ENCODE data around the gene TBRG1. TPM values are rescaled to one million over a fixed set of nuclear protein-coding genes. Genes with fewer than 3 reads are reported as not detected.

TBRG1 gene
- 10 to 100 TPM; 35.2 to 54.2 (median 42.4) TPM for total RNA-seq

GRCh38 chr11:124622531-124623451 is at the start of gene TBRG1:
TBRG1 (plus strand) TSS chr11:124622864; CDS start chr11:124623084, 220 bp downstream.
- peaks cover 7 to 34% (median 9%) of the 10 kb centered on the region in 3 donors for H3K4me1 ChIP-seq
- TF ChIP-seq CTCF (IDR thresholded peaks at IDR 0.05) (peak in 2 of 4 experiments; percentile 14 to 19), POLR2AphosphoS5 (IDR thresholded peaks at IDR 0.05) (peak; percentile 96), EP300 (IDR thresholded peaks at IDR 0.05) (no peak), POLR2A (IDR thresholded peaks at IDR 0.05) (peak; percentile 82 to 87)
- peak within 1 kb of the TSS; percentile 71 to 75 for H3K4me3 ChIP-seq
- H3K27ac ChIP-seq, result peak within 1 kb of the TSS; percentile 70 to 95 (median 94)
- H3K36me3 ChIP-seq, result peaks cover 5 to 31% of the 10 kb centered on the region in 2 donors
- H3K9me3 ChIP-seq, result no peaks in the 10 kb centered on the region
- peak; percentile 97 for ATAC-seq
- H3K27me3 ChIP-seq, result no peaks in the 10 kb centered on the region
- 0% methylated on average over 4 to 9 of the region's 57 CpGs for WGBS, 2 donors (ENCODE audit: low coverage in 1 of 2)

- no peak overlapping the region for H3K4me3 ChIP-seq
- no peaks in the 10 kb centered on the region for H3K36me3 ChIP-seq
- ATAC-seq, result no peak
- no peak for TF ChIP-seq POLR2A (IDR thresholded peaks at IDR 0.05)
- TF ChIP-seq POLR2AphosphoS5 (IDR thresholded peaks at IDR 0.05), result no peak
- no peak for TF ChIP-seq EP300 (IDR thresholded peaks at IDR 0.05)
- no peak for TF ChIP-seq CTCF (IDR thresholded peaks at IDR 0.05)
- H3K27me3 ChIP-seq, result no peaks in the 10 kb centered on the region
- no peaks in the 10 kb centered on the region for H3K4me1 ChIP-seq
- peaks cover 0 to 5% (median 0%) of the 10 kb centered on the region in 3 donors for H3K9me3 ChIP-seq
- H3K27ac ChIP-seq, result no peak overlapping the region
- 65 to 70% methylated on average over 2 to 3 of the region's 6 CpGs for WGBS, 2 donors (ENCODE audit: low coverage in 1 of 2)
Measured at GRCh38 chr11:124577716-124578427, 44.8 kb upstream of the TBRG1 start.

GRCh38 chr11:124578761-124579160 is 43.9 kb upstream of the TBRG1 start:
- ATAC-seq, result no peak

GRCh38 chr11:124581817-124582216 is 40.8 kb upstream of the TBRG1 start:
- ATAC-seq, result no peak
- TF ChIP-seq CTCF (IDR thresholded peaks at IDR 0.05) (no peak), POLR2A (IDR thresholded peaks at IDR 0.05) (no peak), EP300 (IDR thresholded peaks at IDR 0.05) (no peak), POLR2AphosphoS5 (IDR thresholded peaks at IDR 0.05) (no peak)
- Histone ChIP-seq H3K4me1 (no peaks in the 10 kb centered on the region), H3K36me3 (no peaks in the 10 kb centered on the region), H3K27ac (no peak overlapping the region), H3K9me3 (no peaks in the 10 kb centered on the region), H3K4me3 (no peak overlapping the region), H3K27me3 (peaks cover 2% of the 10 kb centered on the region)
- WGBS, 2 donors (ENCODE audit: low coverage in 1 of 2), result 73 to 74% methylated on average over 1 to 5 of the region's 6 CpGs

More at GRCh38 chr11:124578761-124579160, 43.9 kb upstream of the TBRG1 start:
- Histone ChIP-seq H3K27me3 (no peaks in the 10 kb centered on the region), H3K4me3 (no peak overlapping the region), H3K9me3 (peaks cover 0 to 5% (median 0%) of the 10 kb centered on the region in 3 donors), H3K27ac (no peak overlapping the region), H3K36me3 (no peaks in the 10 kb centered on the region), H3K4me1 (no peaks in the 10 kb centered on the region)
- 57 to 68% methylated on average over 4 of the region's 4 CpGs for WGBS, 2 donors (ENCODE audit: low coverage in 1 of 2)
- TF ChIP-seq EP300 (IDR thresholded peaks at IDR 0.05) (no peak), POLR2A (IDR thresholded peaks at IDR 0.05) (no peak), CTCF (IDR thresholded peaks at IDR 0.05) (no peak), POLR2AphosphoS5 (IDR thresholded peaks at IDR 0.05) (no peak)
